T-helper 17 cell (primary cell): ENCODE results near the gene GDPD5. TPM values are rescaled to one million over a fixed set of nuclear protein-coding genes. Genes with fewer than 3 reads are reported as not detected.

Experiments used
- ATAC-seq: fragments of 150-1000 bp; cut with Tn5 transposase; 2 replicates; pipeline ENCODE4 v1.10.0; 2021; ENCODE audit warnings: mild to moderate bottlenecking, moderate library complexity
- DNase-seq, 3 donors: peaks; one replicate each; pipeline versions ENCODE4 v3.0.0 to v3.0.0-alpha.2; 2020 to 2021
- H3K9me3 ChIP-seq: one replicate; pipeline ENCODE4 v1.7.0; 2013; ENCODE audit warnings: low read length, mild to moderate bottlenecking; ENCODE audit not compliant: control insufficient read depth, poor library complexity, severe bottlenecking
- H3K27ac Mint-ChIP-seq: one replicate; pipeline ENCODE4 v1.8.0; 2022; ENCODE audit warnings: mild to moderate bottlenecking, moderate library complexity, mixed read lengths
- H3K27me3 Mint-ChIP-seq: one replicate; pipeline ENCODE4 v1.8.0; 2022; ENCODE audit warnings: mixed read lengths
- H3K36me3 Mint-ChIP-seq: one replicate; pipeline ENCODE4 v1.8.0; 2022; ENCODE audit warnings: low read depth, mixed read lengths
- H3K4me1 Mint-ChIP-seq: one replicate; pipeline ENCODE4 v1.8.0; 2022; ENCODE audit warnings: mild to moderate bottlenecking, mixed read lengths
- H3K4me3 Mint-ChIP-seq: one replicate; pipeline ENCODE4 v1.8.0; 2022; ENCODE audit warnings: mild to moderate bottlenecking, moderate library complexity, mixed read lengths
- total RNA-seq, 4 donors: library from RNA in 2 of 4; stranded (reverse) in 2 of 4; gene quantifications; one replicate each; pipeline ENCODE4 v1.2.3 and lab custom pipeline; 2022 to 2026

GDPD5 gene
- total RNA-seq, 2 donors from 2014 or later: 77.3 to 108 TPM

DNA sequence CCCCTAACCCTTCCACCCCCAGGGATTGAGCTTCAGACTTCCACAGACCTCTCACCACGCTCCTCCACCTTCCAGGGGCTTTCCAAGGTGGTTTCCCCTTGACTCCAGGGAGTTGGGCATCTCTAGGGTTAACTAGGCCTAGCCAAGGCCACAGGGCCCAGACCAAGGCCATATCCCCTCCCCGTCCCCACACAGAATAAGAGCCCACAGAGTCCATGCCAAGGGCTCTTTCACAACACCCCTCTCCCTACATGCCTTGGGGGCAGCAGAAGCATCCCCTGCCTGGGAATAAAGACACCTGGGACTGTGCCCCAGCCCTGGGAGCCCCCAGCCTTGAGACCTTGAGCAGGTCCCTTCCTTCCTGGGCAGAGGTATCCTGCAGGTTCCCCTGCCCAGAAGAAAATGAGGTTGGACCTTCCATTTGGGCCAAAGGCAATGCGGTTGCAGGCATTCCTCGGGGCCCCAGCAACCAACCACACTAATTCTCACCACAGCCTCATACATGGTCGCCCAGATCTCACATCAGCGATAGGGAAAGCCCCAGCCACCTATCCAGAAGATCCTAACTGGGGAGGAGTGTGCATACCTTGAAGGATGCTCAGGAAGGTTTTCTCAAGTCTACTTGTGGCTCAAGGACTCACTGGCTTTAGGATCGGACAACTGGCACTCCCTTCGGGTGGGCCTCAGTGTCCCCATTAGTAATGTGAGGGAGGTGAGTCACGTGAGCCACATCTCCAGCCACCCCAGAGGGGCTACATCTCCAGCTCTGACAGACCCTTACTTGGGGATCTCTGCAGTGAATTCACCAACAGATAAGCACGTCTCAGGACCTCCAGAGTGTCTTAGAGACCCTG lies 1.7 kb downstream of the GDPD5 start:
- H3K9me3 ChIP-seq: no peaks in the 10 kb centered on the region
- DNase-seq (no peak), ATAC-seq (no peak)
- H3K4me3 Mint-ChIP-seq: peak overlapping the region; percentile 90
- H3K36me3 Mint-ChIP-seq: no peaks in the 10 kb centered on the region
- H3K27ac Mint-ChIP-seq: peak overlapping the region; percentile 89
- H3K27me3 Mint-ChIP-seq: no peaks in the 10 kb centered on the region
- peaks cover 33% of the 10 kb centered on the region for H3K4me1 Mint-ChIP-seq

DNA sequence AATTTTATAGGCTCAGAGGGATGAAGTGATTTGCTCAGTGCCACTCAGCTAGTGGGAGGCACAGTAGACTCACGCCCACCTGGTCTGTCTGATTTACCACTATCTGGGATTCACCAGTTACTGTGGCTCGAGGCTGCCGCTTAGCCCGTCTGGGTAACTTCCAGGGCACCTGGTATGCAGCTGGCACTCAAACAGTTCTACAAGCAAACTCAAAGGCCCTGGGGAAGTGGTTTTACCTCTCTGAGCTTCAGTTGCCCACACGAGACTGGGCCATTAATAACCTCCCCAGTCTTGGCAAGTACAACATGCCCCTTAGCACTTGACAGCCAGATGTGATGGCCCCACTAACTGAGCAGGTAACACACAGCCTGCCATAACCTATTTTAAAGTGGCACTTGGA lies 2.6 kb downstream of the GDPD5 start:
- Mint-ChIP-seq H3K4me3 (peak overlapping the region; percentile 90), H3K4me1 (peaks cover 35% of the 10 kb centered on the region), H3K36me3 (no peaks in the 10 kb centered on the region), H3K27ac (peak overlapping the region; percentile 89), H3K27me3 (no peaks in the 10 kb centered on the region)
- H3K9me3 ChIP-seq: no peaks in the 10 kb centered on the region
- ATAC-seq (no peak), DNase-seq (no peak)

DNA sequence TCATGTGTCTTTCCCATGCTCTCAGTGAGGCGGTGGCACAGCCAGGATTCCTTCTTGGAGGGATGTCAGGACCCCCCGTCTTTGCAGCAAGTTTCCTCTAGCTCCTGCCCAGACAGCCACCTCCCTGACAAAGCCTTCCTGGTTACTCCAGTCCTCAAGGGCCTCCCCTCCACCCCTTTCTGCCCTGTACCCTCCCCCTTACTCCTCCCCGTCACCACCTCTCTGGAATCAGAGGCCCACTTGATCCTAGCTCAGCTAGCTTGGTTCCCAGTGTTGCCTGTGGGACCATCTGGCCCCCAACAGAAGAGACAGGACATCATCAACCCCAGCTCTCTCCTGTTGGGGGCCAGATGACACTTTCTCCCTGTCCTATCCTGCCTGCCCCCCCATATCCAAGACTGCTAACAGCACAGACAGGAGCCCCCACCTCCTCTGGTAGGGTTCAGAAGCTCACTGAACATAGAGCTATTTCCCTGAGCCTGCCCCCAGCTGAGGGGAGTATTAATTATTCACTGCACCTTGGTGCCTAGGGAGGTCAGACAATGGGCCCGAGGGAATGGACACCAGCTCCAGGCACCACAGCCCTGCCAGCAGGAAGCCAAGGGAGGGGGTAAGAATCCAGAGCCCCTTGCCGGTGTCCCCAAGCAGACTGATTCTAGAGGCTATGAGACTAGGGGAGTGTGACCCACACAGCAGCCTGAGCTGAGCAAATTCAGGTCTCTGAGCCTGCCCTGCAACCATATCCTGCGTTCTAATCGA lies 3.3 kb downstream of the GDPD5 start:
- Mint-ChIP-seq H3K27me3 (no peaks in the 10 kb centered on the region), H3K36me3 (no peaks in the 10 kb centered on the region), H3K4me3 (no peak overlapping the region), H3K27ac (peak overlapping the region; percentile 89), H3K4me1 (peaks cover 39% of the 10 kb centered on the region)
- H3K9me3 ChIP-seq: no peaks in the 10 kb centered on the region
- DNase-seq: no peak
- no peak for ATAC-seq

DNA sequence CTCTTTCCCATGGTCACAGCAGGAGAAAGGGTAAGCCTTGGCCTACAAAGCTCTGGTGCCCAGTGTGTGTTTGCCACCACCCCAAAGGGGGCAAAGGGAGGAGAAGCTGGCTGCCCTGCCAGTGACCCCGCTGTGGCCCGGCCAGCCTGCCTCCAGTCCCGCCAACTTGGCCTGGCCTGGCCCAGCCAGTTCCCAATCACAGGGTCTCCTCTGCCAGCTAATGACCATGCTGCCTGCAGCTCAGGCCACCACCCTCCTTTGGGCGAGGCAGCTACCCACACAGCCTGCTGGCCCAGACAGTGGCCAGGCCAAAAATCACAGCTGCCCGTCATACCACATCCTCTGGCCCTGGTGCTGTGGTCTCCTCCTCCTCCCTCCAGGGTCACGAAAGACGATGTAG lies 5.1 kb downstream of the GDPD5 start:
- no peak overlapping the region for H3K4me3 Mint-ChIP-seq
- DNase-seq: no peak
- H3K4me1 Mint-ChIP-seq: peaks cover 50% of the 10 kb centered on the region
- H3K36me3 Mint-ChIP-seq: no peaks in the 10 kb centered on the region
- H3K27ac Mint-ChIP-seq: peak overlapping the region; percentile 65
- no peaks in the 10 kb centered on the region for H3K27me3 Mint-ChIP-seq
- no peaks in the 10 kb centered on the region for H3K9me3 ChIP-seq
- no peak for ATAC-seq

DNA sequence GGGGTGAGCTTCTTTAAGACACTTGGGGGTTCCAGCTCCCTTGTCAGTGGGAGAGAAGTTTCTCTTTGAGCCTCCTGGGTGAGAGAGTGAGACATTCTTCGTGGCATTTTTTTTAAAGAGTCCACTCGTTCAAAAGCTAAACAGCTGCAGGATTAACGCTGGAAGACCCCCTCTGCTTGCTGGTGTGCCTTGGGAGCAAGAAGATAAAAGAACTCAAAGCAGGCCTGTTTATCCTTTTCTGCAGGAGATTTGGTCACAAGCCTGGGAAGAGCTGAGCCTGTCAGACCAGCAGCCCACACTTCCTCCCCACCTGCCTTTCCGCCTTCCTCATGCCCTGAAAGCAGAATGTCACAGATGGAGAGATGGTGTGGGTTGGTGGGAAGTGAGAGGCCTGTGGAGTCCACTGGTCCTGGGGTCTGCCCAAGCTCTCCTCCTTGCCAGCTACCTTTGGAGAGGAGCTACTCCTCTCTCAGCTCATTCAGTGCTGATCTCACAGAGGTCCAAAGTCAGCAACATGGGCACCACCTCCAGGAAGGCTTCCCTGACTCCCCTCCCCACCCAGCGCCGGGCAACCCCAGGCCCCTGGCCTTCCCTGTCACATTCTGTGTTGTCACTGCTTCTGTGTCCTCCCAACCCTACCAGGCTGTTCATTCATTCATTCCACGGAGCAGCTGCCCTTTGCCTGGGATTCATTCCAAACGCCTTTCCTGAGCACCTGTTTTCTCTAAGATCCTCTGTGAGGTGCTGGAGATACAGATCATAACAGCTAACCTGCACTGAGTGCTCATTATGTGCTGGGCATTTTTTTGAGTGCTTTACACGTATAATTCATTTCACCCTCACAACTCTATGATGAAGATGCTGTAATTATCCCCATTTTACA lies 6.7 kb downstream of the GDPD5 start:
- H3K36me3 Mint-ChIP-seq: peaks cover 2% of the 10 kb centered on the region
- DNase-seq: no peak
- H3K27ac Mint-ChIP-seq: peak overlapping the region; percentile 87

DNA sequence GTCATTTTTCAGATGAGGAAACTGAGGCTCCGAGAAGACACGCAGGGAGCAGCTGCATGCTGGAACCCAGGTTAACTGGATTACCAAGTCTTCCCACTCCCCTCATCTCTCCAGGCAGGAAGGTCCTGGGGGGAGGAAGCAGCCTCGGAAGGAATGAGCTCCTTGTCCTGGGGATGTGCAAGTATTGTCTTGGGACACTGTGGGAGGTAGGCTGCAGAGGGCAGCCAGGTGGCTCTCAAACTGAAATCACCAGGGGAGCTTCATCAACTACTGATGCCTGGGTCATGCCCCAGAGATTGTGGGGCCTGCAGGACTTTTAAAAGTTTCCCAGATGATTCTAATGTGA lies 7.6 kb downstream of the GDPD5 start:
- H3K27me3 Mint-ChIP-seq: no peaks in the 10 kb centered on the region
- ATAC-seq (no peak), DNase-seq (no peak)
- peaks cover 2% of the 10 kb centered on the region for H3K36me3 Mint-ChIP-seq
- no peak overlapping the region for H3K4me3 Mint-ChIP-seq
- peaks cover 46% of the 10 kb centered on the region for H3K4me1 Mint-ChIP-seq
- H3K27ac Mint-ChIP-seq: peak overlapping the region; percentile 87
- H3K9me3 ChIP-seq: no peaks in the 10 kb centered on the region

More for the DNA sequence above, 6.7 kb downstream of the GDPD5 start:
- Mint-ChIP-seq H3K4me3 (no peak overlapping the region), H3K4me1 (peaks cover 53% of the 10 kb centered on the region), H3K27me3 (no peaks in the 10 kb centered on the region)
- H3K9me3 ChIP-seq: no peaks in the 10 kb centered on the region
- no peak for ATAC-seq

DNA sequence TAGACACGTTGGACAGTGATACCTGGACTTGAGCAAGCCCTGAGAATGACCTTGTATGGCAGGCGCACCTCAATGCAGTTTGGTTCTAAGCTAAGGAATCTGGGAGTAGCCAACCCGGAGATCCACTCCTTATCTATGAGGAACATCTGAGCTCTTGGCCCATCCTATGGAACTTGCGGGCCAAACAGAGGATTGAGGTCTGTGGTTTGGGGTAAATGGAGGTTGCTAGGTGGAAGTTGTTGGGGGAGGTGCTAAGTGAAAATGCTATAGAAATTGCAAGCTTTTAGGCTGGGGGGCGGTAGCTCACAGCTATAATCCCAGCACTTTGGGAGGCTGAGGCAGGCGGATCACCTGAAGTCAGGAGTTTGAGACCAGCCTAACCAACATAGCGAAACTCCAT lies 8.9 kb downstream of the GDPD5 start:
- no peaks in the 10 kb centered on the region for H3K27me3 Mint-ChIP-seq
- DNase-seq (no peak), ATAC-seq (no peak)
- peak overlapping the region; percentile 73 for H3K4me3 Mint-ChIP-seq
- peaks cover 46% of the 10 kb centered on the region for H3K4me1 Mint-ChIP-seq
- H3K9me3 ChIP-seq: no peaks in the 10 kb centered on the region
- H3K36me3 Mint-ChIP-seq: peaks cover 2% of the 10 kb centered on the region
- peak overlapping the region; percentile 87 for H3K27ac Mint-ChIP-seq

DNA sequence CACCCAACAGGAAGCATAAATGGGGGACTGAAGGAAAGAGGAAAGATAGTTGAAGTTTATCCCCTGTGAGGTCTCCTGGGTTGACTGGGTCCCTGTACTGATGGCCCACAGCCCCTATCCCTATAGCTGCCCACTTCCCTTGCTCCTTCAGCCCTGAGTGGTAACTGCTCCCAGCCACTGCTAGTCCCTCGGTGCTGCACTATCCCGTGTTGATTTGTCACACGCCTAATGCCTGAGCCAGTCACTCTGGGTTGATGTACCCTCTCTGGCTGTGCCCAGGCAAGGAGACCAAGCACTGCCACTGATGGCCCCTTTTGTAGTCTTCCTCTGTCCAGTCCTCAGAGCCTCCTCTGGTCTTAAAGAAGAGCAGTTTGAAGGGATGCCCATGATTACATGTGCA lies 9.6 kb downstream of the GDPD5 start:
- H3K27ac Mint-ChIP-seq: peak overlapping the region; percentile 87
- no peaks in the 10 kb centered on the region for H3K27me3 Mint-ChIP-seq
- peaks cover 45% of the 10 kb centered on the region for H3K4me1 Mint-ChIP-seq
- H3K4me3 Mint-ChIP-seq: no peak overlapping the region
- H3K36me3 Mint-ChIP-seq: peaks cover 2% of the 10 kb centered on the region
- DNase-seq (no peak), ATAC-seq (no peak)
- no peaks in the 10 kb centered on the region for H3K9me3 ChIP-seq

DNA sequence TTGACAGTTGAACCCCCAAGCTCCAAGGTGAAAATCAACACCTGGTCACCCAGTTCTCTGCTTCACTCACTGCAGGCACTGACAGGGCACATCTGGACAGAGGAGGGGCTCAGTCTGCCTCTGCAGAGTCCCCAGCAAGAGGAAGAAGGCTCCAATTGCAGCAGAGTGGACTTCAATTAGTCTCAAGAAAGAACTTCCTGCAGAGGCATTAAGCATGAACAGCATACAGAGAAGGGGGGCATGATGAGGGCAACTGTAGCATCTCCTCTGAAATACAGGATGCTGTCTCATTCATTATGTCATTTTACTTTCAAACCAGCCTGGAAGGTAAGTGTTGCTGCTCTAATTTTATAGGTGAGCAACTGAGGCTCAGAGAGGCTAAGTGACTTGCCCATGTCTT lies 11.1 kb downstream of the GDPD5 start:
- ATAC-seq (no peak), DNase-seq (no peak)
- peaks cover 44% of the 10 kb centered on the region for H3K4me1 Mint-ChIP-seq
- no peaks in the 10 kb centered on the region for H3K9me3 ChIP-seq
- H3K27me3 Mint-ChIP-seq: no peaks in the 10 kb centered on the region
- no peak overlapping the region for H3K4me3 Mint-ChIP-seq
- H3K36me3 Mint-ChIP-seq: peaks cover 2% of the 10 kb centered on the region
- no peak overlapping the region for H3K27ac Mint-ChIP-seq

DNA sequence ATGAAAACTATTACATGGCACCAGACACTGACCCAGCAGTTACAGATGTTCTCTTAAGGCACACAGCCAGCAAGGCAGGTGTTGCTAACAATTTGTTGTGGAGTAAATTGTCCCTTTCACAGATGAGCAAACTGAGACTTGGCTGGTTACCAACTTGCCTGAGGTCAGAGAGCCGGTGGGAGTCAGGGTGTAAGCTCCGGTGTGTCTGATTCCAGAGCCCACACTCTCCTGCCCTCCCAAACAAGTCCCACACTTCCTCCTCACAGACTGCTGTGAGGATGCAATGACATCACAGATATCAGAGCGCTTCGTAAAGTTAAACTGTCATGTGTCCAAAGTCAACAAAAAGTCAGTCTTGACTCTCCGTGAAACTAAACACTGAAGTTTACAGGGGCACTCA lies 12.5 kb downstream of the GDPD5 start:
- Mint-ChIP-seq H3K36me3 (peaks cover 2% of the 10 kb centered on the region), H3K4me3 (no peak overlapping the region), H3K27me3 (no peaks in the 10 kb centered on the region), H3K27ac (no peak overlapping the region), H3K4me1 (peaks cover 44% of the 10 kb centered on the region)
- no peaks in the 10 kb centered on the region for H3K9me3 ChIP-seq
- DNase-seq (no peak), ATAC-seq (no peak)

DNA sequence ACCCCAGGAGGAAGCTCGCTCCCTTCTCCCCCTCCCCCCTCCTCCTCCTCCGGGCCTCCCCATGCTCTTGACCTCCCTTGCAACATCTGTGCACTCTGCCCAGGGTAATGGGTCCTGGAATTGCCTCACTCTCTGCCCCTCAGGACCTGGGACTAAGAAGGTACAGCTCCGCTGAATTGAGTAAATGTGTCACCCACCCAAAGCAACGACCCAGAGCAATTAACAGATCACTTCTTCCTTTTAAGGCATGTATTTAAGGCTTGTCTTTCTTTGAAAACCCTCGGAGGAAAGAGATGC lies 15.1 kb downstream of the GDPD5 start:
- H3K27ac Mint-ChIP-seq: peak overlapping the region; percentile 96

DNA sequence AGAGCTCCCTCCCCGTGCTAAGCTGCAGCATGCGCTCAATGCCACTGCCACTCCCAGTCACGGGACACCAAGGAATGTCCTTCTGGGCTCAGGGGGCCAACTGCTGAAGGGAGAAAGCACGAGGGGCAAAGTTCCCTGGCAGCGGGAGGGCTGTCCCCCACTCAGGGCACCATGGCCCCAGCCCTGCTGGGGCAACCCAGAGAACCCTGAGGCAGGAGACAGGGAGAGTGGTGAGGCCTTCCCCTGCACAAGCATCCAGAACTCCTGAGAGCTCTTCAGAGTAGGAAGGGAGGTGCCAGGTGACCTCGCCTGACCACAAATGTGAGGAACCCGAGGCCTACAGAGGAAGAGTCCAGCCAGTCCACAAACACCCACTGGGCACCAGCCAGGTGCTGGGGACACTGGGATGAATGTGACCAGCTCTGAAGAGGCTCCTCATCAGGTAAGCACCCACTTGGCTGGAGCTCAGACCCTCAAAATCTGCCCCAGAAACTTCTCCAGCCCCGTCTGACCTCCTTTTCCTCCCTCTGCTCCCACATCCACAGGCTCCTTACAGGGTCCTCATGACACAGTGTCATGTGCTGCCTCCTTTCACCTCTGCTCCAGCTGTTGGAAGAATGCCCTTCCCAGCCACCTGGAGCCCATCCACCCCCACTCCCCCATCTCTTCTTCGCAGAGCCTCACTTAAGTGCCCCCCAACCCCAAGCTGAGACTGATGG lies 15.6 kb downstream of the GDPD5 start:
- Mint-ChIP-seq H3K36me3 (peaks cover 2% of the 10 kb centered on the region), H3K4me1 (peaks cover 29% of the 10 kb centered on the region), H3K4me3 (no peak overlapping the region), H3K27me3 (no peaks in the 10 kb centered on the region), H3K27ac (peak overlapping the region; percentile 96)
- no peaks in the 10 kb centered on the region for H3K9me3 ChIP-seq
- no peak for DNase-seq
- no peak for ATAC-seq

More for the DNA sequence above, 15.1 kb downstream of the GDPD5 start:
- H3K4me3 Mint-ChIP-seq: peak overlapping the region; percentile 45
- no peaks in the 10 kb centered on the region for H3K27me3 Mint-ChIP-seq
- ATAC-seq: no peak
- H3K9me3 ChIP-seq: no peaks in the 10 kb centered on the region
- H3K4me1 Mint-ChIP-seq: peaks cover 35% of the 10 kb centered on the region
- H3K36me3 Mint-ChIP-seq: peaks cover 2% of the 10 kb centered on the region
- DNase-seq: no peak
